ENCODE results near the gene FANCB. TPM values are rescaled to one million over a fixed set of nuclear protein-coding genes. Genes with fewer than 3 reads are reported as not detected.

The FANCB gene
- total RNA-seq, 6 experiments from 2014 or later, result 0.09 to 0.99 (median 0.27) TPM

DNA sequence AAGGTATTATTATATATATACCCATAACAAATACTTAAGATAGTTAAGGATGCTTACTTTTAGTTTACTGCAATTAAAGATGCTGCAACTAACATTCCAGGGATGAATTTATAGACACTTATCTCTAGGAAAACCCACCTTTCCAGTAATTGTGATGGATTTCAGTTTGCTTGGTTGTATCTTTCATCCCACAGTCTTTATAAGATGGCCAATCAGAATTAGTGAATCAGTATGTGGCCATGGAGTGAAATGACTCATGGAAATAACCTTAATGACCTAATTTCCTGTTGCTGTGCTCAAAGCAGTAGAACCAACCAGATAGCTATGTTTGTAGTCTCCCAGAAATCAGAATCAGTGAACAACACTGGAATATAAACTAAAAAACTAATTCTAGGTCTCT lies 26.7 kb upstream of the FANCB start:
- ATAC-seq, result peak in 3 of 4 donors; percentile 25 to 74 (median 40)
- intact Hi-C loops (cut with DNase I), result no loop called here
- no peak for DNase-seq
- no peaks in the 10 kb centered on the region for H3K9me3 ChIP-seq
- TF ChIP-seq, protein P1, sequence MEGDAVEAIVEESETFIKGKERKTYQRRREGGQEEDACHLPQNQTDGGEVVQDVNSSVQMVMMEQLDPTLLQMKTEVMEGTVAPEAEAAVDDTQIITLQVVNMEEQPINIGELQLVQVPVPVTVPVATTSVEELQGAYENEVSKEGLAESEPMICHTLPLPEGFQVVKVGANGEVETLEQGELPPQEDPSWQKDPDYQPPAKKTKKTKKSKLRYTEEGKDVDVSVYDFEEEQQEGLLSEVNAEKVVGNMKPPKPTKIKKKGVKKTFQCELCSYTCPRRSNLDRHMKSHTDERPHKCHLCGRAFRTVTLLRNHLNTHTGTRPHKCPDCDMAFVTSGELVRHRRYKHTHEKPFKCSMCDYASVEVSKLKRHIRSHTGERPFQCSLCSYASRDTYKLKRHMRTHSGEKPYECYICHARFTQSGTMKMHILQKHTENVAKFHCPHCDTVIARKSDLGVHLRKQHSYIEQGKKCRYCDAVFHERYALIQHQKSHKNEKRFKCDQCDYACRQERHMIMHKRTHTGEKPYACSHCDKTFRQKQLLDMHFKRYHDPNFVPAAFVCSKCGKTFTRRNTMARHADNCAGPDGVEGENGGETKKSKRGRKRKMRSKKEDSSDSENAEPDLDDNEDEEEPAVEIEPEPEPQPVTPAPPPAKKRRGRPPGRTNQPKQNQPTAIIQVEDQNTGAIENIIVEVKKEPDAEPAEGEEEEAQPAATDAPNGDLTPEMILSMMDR (IDR thresholded peaks at IDR 0.05), result no peak
- TF ChIP-seq POLR2A (IDR thresholded peaks at IDR 0.05), result no peak
- H3K4me3 ChIP-seq, result no peak overlapping the region
- no peaks in the 10 kb centered on the region for H3K27me3 ChIP-seq
- no peaks in the 10 kb centered on the region for H3K36me3 ChIP-seq
- no peaks in the 10 kb centered on the region for H3K4me1 ChIP-seq
- no peak overlapping the region for H3K27ac ChIP-seq

GRCh38 chrX:14897042-14897441 lies 24.2 kb upstream of the FANCB start:
- no peaks in the 10 kb centered on the region for H3K27me3 ChIP-seq
- no peak for TF ChIP-seq POLR2A (IDR thresholded peaks at IDR 0.05)
- TF ChIP-seq, protein P1 (IDR thresholded peaks at IDR 0.05), result no peak
- H3K9me3 ChIP-seq, result no peaks in the 10 kb centered on the region
- ATAC-seq, result no peak
- no peak for DNase-seq
- intact Hi-C loops (cut with DNase I), result no loop called here
- no peaks in the 10 kb centered on the region for H3K36me3 ChIP-seq
- no peak overlapping the region for H3K27ac ChIP-seq
- no peaks in the 10 kb centered on the region for H3K4me1 ChIP-seq
- H3K4me3 ChIP-seq, result no peak overlapping the region
- WGBS (ENCODE audit: insufficient coverage, low coverage, low lambda C conversion rate, missing lambda C conversion rate), result 64% methylated on average over 2 of the region's 2 CpGs

DNA sequence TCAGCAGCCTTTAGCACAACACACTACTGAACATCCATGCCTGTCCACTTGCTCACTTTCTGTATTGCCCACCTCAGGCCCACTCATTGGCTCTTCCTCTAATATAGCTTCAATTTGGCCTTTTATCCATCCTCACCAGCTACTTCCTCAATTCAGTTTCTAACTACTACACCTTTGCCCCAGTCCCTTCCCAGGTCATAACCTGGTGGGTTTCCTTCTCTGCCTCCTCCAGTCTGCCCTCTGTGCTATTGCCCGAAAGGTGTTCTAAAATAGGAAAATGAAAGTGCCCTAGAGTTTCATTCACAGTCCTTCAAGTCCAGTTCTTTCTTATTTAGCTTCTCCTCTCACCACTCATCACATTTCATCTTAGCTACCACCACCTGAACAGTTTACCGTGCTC lies 23.4 kb upstream of the FANCB start:
- no peak overlapping the region for H3K27ac ChIP-seq
- H3K27me3 ChIP-seq, result no peaks in the 10 kb centered on the region
- no peaks in the 10 kb centered on the region for H3K9me3 ChIP-seq
- ATAC-seq (no peak), DNase-seq (no peak)
- H3K36me3 ChIP-seq, result no peaks in the 10 kb centered on the region
- WGBS (ENCODE audit: insufficient coverage, low coverage, low lambda C conversion rate, missing lambda C conversion rate), result 60% methylated on average over 2 of the region's 2 CpGs
- H3K4me3 ChIP-seq, result no peak overlapping the region
- H3K4me1 ChIP-seq, result no peaks in the 10 kb centered on the region
- intact Hi-C loops (cut with DNase I), result no loop called here
- no peak for TF ChIP-seq POLR2A (IDR thresholded peaks at IDR 0.05)
- TF ChIP-seq, protein P1 (IDR thresholded peaks at IDR 0.05), result no peak

DNA sequence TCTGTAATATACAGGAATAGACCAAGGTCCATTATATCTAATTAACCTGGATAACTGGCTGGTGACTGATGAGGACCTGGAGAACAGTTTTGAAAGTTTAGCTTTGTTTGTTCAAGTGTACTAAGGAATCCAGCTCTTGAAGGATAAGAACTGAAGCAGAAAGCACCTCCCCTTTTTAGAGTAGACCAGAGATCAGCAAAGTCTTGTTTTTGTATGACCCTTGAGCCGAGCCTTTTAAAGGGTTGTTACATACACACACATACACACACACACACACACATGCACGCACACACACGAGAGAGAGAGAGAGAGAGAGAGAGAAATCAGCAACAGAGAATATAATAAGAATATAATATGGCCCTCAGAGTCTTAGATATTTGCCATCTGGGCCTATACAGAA lies 13.4 kb upstream of the FANCB start:
- Histone ChIP-seq H3K27ac (no peak overlapping the region), H3K27me3 (no peaks in the 10 kb centered on the region), H3K4me3 (no peak overlapping the region), H3K4me1 (no peaks in the 10 kb centered on the region), H3K9me3 (no peaks in the 10 kb centered on the region), H3K36me3 (no peaks in the 10 kb centered on the region)
- TF ChIP-seq, protein P1 (IDR thresholded peaks at IDR 0.05), result no peak
- TF ChIP-seq POLR2A (IDR thresholded peaks at IDR 0.05), result no peak
- 63% methylated on average over 3 of the region's 3 CpGs for whole genome bisulfite sequencing (ENCODE audit: insufficient coverage, low coverage, low lambda C conversion rate, missing lambda C conversion rate)
- intact Hi-C loops (cut with DNase I), result no loop called here
- ATAC-seq, result no peak
- DNase-seq, result no peak

DNA sequence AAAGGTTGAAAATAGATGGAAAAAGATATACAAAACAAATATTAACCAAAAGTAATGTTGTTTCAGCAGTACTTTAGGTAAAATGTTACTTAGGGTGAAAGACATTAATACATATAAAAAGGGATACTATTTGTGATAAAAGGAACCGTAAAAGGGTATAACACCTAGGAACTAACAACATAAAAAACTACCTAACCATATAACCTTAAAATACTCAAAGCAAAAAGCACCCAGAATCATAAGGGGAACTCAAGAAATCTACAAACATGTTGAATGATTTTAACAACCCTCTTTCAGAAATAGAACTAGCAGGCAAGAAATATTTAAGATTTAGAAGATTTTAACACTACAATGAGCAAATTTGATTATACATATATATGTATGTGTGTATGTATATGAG lies 11.8 kb upstream of the FANCB start:
- ATAC-seq (no peak), DNase-seq (no peak)
- intact Hi-C loops (cut with DNase I), result no loop called here
- TF ChIP-seq, protein P1 (IDR thresholded peaks at IDR 0.05), result no peak
- no peak for TF ChIP-seq POLR2A (IDR thresholded peaks at IDR 0.05)
- Histone ChIP-seq H3K4me3 (no peak overlapping the region), H3K4me1 (no peaks in the 10 kb centered on the region), H3K27ac (no peak overlapping the region), H3K9me3 (no peaks in the 10 kb centered on the region), H3K27me3 (no peaks in the 10 kb centered on the region), H3K36me3 (no peaks in the 10 kb centered on the region)
- 52% methylated on average over 1 of the region's 1 CpG for WGBS (ENCODE audit: insufficient coverage, low coverage, low lambda C conversion rate, missing lambda C conversion rate)
